SK-N-SH treated with all-trans-retinoic acid at 6 μM for 48 hours (cell line): ENCODE data around the gene ADAMTSL1.

Experiments used
- ARNTL ChIP-seq: fragments of 450-650 bp; formaldehyde crosslinking; IDR thresholded peaks from 2 replicates; pipeline ENCODE4 v1.5.0; 2020; ENCODE audit warnings: low read depth, mild to moderate bottlenecking, moderate library complexity, borderline replicate concordance
- BACH2 ChIP-seq: fragments of 250-450 bp; sonication (Bioruptor Pico); IDR thresholded peaks from 2 replicates; pipeline ENCODE4 v1.9.0; 2021; ENCODE audit warnings: mild to moderate bottlenecking, borderline replicate concordance
- OSR1 ChIP-seq: fragments of 250-450 bp; sonication (Bioruptor Pico); IDR thresholded peaks from 2 replicates; pipeline ENCODE4 v1.8.0; 2022; ENCODE audit warnings: moderate library complexity, mild to moderate bottlenecking, inconsistent platforms
- PPARA ChIP-seq: fragments of 250-450 bp; sonication (Bioruptor Pico); IDR thresholded peaks from 2 replicates; pipeline ENCODE4 v1.5.0; 2020; ENCODE audit warnings: mild to moderate bottlenecking, borderline replicate concordance
- RARB ChIP-seq: fragments of 250-450 bp; sonication (Bioruptor Pico); IDR thresholded peaks from 2 replicates; pipeline ENCODE4 v1.8.0; 2021; ENCODE audit warnings: mild to moderate bottlenecking, moderate library complexity
- SNAI2 ChIP-seq: fragments of 250-450 bp; sonication (Bioruptor Pico); IDR thresholded peaks from 2 replicates; pipeline ENCODE4 v1.5.0; 2020; ENCODE audit warnings: mild to moderate bottlenecking, moderate library complexity
- TCF4 ChIP-seq: fragments of 250-450 bp; sonication (Bioruptor Pico); IDR thresholded peaks from 2 replicates; pipeline ENCODE4 v1.8.0; 2021; ENCODE audit warnings: mild to moderate bottlenecking, moderate library complexity, borderline replicate concordance
- TOX ChIP-seq: fragments of 250-450 bp; sonication (Bioruptor Pico); IDR thresholded peaks from 2 replicates; pipeline ENCODE4 v1.8.0; 2021; ENCODE audit warnings: mild to moderate bottlenecking, moderate library complexity, borderline replicate concordance
- ZFP3 ChIP-seq: fragments of 250-450 bp; sonication (Bioruptor Pico); IDR thresholded peaks from 2 replicates; pipeline ENCODE4 v1.5.0; 2020; ENCODE audit warnings: mild to moderate bottlenecking, moderate library complexity
- ZNF70 ChIP-seq: fragments of 450-650 bp; formaldehyde crosslinking; IDR thresholded peaks from 2 replicates; pipeline ENCODE4 v1.5.0; 2020; ENCODE audit warnings: mild to moderate bottlenecking, moderate library complexity
- TF ChIP-seq, protein P1 (sequence below): fragments of 250-450 bp; sonication (Bioruptor Pico); IDR thresholded peaks from 2 replicates; pipeline ENCODE4 v1.8.0; 2021; ENCODE audit warnings: low read depth, mild to moderate bottlenecking, moderate library complexity, borderline replicate concordance
- TF ChIP-seq, protein P2 (sequence below): fragments of 250-450 bp; sonication (Bioruptor Pico); IDR thresholded peaks from 2 replicates; pipeline ENCODE4 v1.8.0; 2020; ENCODE audit warnings: mild to moderate bottlenecking, moderate library complexity, borderline replicate concordance
- TF ChIP-seq, protein P3 (sequence below): fragments of 250-450 bp; sonication (Bioruptor Pico); IDR thresholded peaks from 2 replicates; pipeline ENCODE4 v1.5.1; 2020; ENCODE audit warnings: low read depth, mild to moderate bottlenecking, moderate library complexity

DNA sequence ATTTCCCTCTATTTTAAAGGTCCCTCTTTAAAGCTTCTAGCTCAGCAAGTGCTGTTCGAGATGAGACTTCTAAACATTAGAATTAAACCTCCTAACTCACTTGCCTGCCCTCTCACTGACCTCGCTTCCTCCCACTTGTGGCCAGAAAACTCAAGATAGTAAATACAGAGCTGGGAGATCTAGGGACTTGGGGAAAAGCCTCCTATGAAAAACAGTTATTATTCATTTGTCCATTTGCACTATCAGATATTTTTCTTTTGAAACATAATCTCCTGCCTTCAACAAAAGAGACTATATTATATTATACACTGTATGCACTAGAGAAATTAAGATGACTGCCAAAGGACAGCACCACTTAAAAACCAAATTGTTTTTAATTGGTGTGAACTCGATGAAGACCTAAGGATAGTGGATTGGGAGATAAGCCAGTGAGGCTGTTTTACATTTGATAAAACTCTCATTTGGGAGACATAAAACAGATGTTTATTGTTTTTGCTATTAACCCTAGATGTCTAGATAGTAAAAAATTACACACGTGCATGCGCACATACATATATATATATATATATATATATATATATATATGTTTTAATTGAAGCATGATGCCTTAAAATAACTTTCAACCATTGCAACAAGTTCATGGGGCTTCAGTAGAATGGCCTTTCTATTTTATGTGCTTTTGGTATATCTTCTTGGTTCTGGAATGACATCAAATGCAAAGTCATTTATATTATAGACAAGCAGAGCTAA lies 229.4 kb downstream of the ADAMTSL1 start:
- TF ChIP-seq OSR1 (no peak), SNAI2 (no peak), BACH2 (CRISPR knock-in tag) (no peak), TOX (CRISPR knock-in tag) (no peak), ARNTL (no peak), ZFP3 (CRISPR knock-in tag) (no peak), ZNF70 (no peak), TCF4 (CRISPR knock-in tag) (peak; percentile 45; the same call in 1 of the 2 replicates), PPARA (CRISPR knock-in tag) (no peak), RARB (CRISPR knock-in tag) (no peak)
- TF ChIP-seq, protein P1, sequence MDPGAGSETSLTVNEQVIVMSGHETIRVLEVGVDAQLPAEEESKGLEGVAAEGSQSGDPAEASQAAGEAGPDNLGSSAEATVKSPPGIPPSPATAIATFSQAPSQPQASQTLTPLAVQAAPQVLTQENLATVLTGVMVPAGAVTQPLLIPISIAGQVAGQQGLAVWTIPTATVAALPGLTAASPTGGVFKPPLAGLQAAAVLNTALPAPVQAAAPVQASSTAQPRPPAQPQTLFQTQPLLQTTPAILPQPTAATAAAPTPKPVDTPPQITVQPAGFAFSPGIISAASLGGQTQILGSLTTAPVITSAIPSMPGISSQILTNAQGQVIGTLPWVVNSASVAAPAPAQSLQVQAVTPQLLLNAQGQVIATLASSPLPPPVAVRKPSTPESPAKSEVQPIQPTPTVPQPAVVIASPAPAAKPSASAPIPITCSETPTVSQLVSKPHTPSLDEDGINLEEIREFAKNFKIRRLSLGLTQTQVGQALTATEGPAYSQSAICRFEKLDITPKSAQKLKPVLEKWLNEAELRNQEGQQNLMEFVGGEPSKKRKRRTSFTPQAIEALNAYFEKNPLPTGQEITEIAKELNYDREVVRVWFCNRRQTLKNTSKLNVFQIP (CRISPR knock-in tag), result no peak
- TF ChIP-seq, protein P2, sequence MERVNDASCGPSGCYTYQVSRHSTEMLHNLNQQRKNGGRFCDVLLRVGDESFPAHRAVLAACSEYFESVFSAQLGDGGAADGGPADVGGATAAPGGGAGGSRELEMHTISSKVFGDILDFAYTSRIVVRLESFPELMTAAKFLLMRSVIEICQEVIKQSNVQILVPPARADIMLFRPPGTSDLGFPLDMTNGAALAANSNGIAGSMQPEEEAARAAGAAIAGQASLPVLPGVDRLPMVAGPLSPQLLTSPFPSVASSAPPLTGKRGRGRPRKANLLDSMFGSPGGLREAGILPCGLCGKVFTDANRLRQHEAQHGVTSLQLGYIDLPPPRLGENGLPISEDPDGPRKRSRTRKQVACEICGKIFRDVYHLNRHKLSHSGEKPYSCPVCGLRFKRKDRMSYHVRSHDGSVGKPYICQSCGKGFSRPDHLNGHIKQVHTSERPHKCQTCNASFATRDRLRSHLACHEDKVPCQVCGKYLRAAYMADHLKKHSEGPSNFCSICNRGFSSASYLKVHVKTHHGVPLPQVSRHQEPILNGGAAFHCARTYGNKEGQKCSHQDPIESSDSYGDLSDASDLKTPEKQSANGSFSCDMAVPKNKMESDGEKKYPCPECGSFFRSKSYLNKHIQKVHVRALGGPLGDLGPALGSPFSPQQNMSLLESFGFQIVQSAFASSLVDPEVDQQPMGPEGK, result no peak
- TF ChIP-seq, protein P3, sequence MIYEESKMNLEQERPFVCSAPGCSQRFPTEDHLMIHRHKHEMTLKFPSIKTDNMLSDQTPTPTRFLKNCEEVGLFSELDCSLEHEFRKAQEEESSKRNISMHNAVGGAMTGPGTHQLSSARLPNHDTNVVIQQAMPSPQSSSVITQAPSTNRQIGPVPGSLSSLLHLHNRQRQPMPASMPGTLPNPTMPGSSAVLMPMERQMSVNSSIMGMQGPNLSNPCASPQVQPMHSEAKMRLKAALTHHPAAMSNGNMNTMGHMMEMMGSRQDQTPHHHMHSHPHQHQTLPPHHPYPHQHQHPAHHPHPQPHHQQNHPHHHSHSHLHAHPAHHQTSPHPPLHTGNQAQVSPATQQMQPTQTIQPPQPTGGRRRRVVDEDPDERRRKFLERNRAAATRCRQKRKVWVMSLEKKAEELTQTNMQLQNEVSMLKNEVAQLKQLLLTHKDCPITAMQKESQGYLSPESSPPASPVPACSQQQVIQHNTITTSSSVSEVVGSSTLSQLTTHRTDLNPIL (CRISPR knock-in tag), result no peak
